HG03520 (cell line): ENCODE measurements around the gene CDH15.
"Not testable (repeated sequence)": the region's sequence is repeated elsewhere in the genome, so short reads cannot be mapped to it uniquely, and the experiment has no call there.

ENCODE experiments used
- ATAC-seq: cut with Tn5 transposase; IDR thresholded peaks from one replicate; pipeline ENCODE4 v1.9.1; 2021; ENCODE audit warnings: mild to moderate bottlenecking, moderate library complexity; ENCODE audit not compliant: unreplicated experiment

The CDH15 gene

DNA sequence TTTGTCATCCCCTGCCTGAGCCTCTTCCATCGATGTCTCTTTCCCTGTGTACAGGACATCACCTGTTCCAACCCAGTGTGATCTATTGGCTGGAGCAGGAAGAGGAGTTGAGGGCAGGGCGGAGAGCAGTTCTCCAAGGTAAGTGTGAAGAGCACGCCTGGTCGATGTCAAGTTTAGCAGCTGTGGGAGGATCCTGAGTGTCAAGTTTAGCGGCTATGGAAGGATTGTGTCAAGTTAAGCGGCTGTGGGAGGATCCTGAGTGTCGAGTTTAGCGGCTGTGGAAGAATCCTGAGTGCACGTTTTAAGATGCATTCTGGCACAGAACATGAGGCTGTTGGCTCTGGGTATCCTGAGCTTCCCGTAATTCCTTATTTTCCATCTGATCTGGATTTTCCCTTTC, 53.1 kb downstream of the CDH15 start:
- ATAC-seq: no peak

DNA sequence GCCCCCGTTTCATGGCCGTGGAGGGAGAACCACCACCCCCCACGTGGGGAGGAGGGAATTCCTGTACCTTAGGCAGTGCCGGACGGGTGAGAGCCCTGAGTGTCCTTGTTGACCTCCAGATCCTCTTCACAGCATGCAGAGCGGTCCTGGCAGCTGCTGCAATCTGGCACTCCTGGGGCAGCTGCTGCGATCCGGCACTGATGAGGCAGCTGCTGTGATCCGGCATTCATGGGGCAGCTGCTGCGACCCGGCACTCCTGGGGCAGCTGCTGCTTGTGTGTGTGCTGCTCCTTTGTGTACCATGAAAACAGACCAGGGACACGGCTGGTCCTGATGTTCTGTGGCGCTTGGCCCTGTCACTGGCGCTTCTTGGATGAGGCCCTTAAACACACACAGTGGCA, 58.7 kb downstream of the CDH15 start:
- no peak for ATAC-seq

- no peak for ATAC-seq
These were observed 60.6 kb downstream of the CDH15 start for GRCh38 chr16:89232107-89232506.

DNA sequence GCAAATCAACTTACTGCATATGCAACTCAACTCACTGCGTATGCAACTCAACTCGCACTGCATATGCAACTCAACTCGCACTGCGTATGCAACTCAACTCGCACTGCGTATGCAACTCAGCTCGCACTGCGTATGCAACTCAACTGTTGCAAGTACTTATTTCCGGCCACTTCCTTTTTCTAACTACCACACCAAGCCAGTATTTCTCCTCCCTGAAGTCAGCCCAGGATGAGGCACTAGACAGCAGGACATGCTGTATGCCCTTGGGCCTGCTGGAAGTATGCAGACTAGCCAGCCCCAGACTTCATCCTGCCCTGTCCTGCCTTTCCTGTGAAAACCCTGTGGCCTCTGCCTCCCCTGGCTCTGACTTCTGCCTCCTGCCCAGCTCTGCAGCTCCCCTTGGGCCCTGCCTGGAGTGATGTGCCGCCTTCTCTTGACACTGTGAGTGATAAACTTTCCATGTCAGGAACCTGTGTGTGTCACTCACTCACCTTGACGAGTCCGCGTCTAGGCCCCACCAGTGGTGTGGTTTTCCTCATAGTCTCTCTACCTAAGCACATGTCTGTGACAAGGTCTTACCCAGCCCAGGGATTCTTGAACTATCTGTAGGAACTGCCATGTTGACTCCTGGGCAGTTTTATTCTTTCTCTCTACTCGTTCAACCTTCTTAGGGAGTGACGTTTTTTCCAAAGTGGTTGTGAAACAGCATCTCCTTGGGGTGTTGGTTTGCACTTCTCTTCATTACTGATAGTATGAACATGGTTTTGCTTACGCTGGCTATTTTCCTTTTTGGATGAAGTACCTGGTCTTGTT, 62.3 kb downstream of the CDH15 start:
- no peak for ATAC-seq

- no peak for ATAC-seq
These were observed 66.2 kb downstream of the CDH15 start for GRCh38 chr16:89237733-89238132.

GRCh38 chr16:89241187-89242007, 69.8 kb downstream of the CDH15 start:
- peak; percentile 57 for ATAC-seq

GRCh38 chr16:89242795-89243200, 71.2 kb downstream of the CDH15 start:
- ATAC-seq: no peak

DNA sequence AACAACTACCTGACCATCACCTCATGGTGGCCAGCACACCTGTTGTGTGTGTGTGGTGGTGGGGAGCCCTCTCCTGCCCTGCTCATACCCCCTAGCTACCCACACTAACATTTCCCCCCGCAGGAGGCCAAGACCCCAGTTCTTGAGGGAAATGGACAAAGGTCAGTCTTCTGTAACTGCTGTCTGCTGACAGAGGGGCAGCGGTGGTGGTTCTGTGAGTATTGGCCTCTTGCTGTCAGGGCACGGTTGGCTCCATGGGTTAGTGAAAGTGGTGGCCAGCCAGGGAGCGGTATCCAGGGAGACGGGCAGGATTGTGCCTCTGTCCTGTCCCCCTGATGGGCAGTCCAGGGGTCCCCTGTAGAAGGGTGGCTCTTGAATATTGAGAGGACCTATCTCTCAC, 72.1 kb downstream of the CDH15 start:
- ATAC-seq: no peak

GRCh38 chr16:89244264-89244663, 72.7 kb downstream of the CDH15 start:
- not testable (repeated sequence) for ATAC-seq

DNA sequence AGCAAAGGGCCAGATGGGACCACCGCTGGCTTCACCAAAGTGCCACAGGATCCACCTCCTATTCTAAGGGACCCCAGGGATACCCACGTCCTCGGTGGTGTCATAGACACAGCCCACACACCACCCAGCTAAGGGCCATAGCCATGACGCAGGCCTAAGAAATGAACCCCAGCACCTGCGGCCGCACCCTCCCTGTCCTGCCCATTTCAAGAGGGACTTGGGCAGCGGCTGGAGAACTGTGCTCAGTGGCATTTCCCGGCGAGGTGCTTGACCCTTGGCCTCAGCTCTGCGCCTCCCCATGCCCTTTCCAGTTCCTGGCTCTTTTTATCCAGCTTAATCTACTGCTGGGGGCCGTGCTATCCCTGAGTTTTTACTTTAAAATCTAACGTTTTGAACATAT, 73.2 kb downstream of the CDH15 start:
- ATAC-seq: no peak
